ENCODE results near the gene BEX3. TPM values are rescaled to one million over a fixed set of nuclear protein-coding genes. Genes with fewer than 3 reads are reported as not detected.

BEX3 gene
- total and polyA plus RNA-seq, 12 donors = 171 to 1,002 (median 360) TPM

- Histone ChIP-seq H3K27me3 (peaks cover 41% of the 10 kb centered on the region), H3K4me1 (replicated peaks in 1 of 2) (no peaks in the 10 kb centered on the region), H3K27ac (no peak overlapping the region), H3K4me3 (no peak overlapping the region), H3K36me3 (replicated peaks in 1 of 2) (no peaks in the 10 kb centered on the region), H3K9me3 (replicated peaks in 1 of 3) (no peaks in the 10 kb centered on the region)
- intact Hi-C loops (cut with DNase I) = no loop called here
- TF ChIP-seq CTCF (IDR thresholded peaks at IDR 0.05) (no peak), POLR2A (IDR thresholded peaks at IDR 0.05) (no peak)
- DNase-seq = no peak
- WGBS, 4 donors = 41 to 56% (median 48%) methylated on average over 21 of the region's 21 CpGs
Measured at GRCh38 chrX:103330681-103331288, 45.6 kb upstream of the BEX3 start.

GRCh38 chrX:103338663-103339062, 37.7 kb upstream of the BEX3 start:
- no peaks in the 10 kb centered on the region for H3K36me3 ChIP-seq (replicated peaks in 1 of 2)
- WGBS, 4 donors = 52 to 73% (median 65%) methylated on average over 2 to 3 of the region's 3 CpGs
- no peaks in the 10 kb centered on the region for H3K4me1 ChIP-seq (replicated peaks in 1 of 2)
- H3K27me3 ChIP-seq = peaks cover 9% of the 10 kb centered on the region
- no peak overlapping the region for H3K4me3 ChIP-seq
- H3K27ac ChIP-seq = no peak overlapping the region
- no peak for DNase-seq
- no peak for TF ChIP-seq POLR2A (IDR thresholded peaks at IDR 0.05)
- TF ChIP-seq CTCF (IDR thresholded peaks at IDR 0.05) = no peak
- intact Hi-C loops (cut with DNase I) = no loop called here
- no peaks in the 10 kb centered on the region for H3K9me3 ChIP-seq (replicated peaks in 1 of 3)

- TF ChIP-seq POLR2A (IDR thresholded peaks at IDR 0.05) = no peak
- peak; percentile 33 to 70 (median 64) for TF ChIP-seq CTCF (IDR thresholded peaks at IDR 0.05)
- Histone ChIP-seq H3K4me1 (replicated peaks in 1 of 2) (no peaks in the 10 kb centered on the region), H3K4me3 (no peak overlapping the region), H3K9me3 (replicated peaks in 1 of 3) (no peaks in the 10 kb centered on the region), H3K27ac (no peak overlapping the region), H3K27me3 (peaks cover 28% of the 10 kb centered on the region), H3K36me3 (replicated peaks in 1 of 2) (no peaks in the 10 kb centered on the region)
- peak in 6 of 7 donors; percentile 34 to 81 (median 54) for DNase-seq
- WGBS, 4 donors = 0 to 22% (median 7%) methylated on average over 2 of the region's 2 CpGs
- intact Hi-C loops (cut with DNase I) = loop anchor here (10.0 kb wide), 1 partner anchor 122 kb away; no protein-coding TSS in a partner anchor
Measured at GRCh38 chrX:103343105-103343504, 33.2 kb upstream of the BEX3 start.

- no peak overlapping the region for H3K27ac ChIP-seq
- H3K27me3 ChIP-seq = peaks cover 43% of the 10 kb centered on the region
- intact Hi-C loops (cut with DNase I) = loop anchor here (10.0 kb wide), 1 partner anchor 120 kb away; no protein-coding TSS in a partner anchor
- no peak for DNase-seq
- H3K4me1 ChIP-seq (replicated peaks in 1 of 2) = no peaks in the 10 kb centered on the region
- no peak overlapping the region for H3K4me3 ChIP-seq
- TF ChIP-seq POLR2A (IDR thresholded peaks at IDR 0.05) = no peak
- TF ChIP-seq CTCF (IDR thresholded peaks at IDR 0.05) = no peak
- H3K36me3 ChIP-seq (replicated peaks in 1 of 2) = no peaks in the 10 kb centered on the region
- 62 to 88% (median 73%) methylated on average over 2 of the region's 2 CpGs for WGBS, 4 donors
- no peaks in the 10 kb centered on the region for H3K9me3 ChIP-seq (replicated peaks in 1 of 3)
Measured at GRCh38 chrX:103344606-103345005, 31.7 kb upstream of the BEX3 start.
